ENCODE measurements around the gene CMC1.

DNA sequence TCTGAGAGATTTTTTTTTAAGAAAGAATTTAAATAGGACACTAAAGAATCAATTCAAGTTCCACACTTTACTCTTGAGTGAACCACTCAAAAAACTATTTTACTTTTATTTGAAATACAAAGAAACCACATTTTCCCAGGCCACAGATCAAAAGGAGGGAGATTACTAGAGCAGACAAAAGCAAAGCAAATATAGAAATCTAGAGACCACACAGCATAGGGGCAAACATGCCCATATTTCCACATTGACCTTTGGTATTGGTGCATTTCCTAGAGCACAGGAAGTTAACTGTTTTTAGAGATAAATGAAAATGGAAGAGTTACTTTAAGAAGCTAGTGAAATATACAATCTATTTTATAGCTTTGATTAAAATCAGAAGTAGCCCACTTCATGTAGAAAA is 79.6 kb downstream of the CMC1 start:
- TF ChIP-seq, protein P1, sequence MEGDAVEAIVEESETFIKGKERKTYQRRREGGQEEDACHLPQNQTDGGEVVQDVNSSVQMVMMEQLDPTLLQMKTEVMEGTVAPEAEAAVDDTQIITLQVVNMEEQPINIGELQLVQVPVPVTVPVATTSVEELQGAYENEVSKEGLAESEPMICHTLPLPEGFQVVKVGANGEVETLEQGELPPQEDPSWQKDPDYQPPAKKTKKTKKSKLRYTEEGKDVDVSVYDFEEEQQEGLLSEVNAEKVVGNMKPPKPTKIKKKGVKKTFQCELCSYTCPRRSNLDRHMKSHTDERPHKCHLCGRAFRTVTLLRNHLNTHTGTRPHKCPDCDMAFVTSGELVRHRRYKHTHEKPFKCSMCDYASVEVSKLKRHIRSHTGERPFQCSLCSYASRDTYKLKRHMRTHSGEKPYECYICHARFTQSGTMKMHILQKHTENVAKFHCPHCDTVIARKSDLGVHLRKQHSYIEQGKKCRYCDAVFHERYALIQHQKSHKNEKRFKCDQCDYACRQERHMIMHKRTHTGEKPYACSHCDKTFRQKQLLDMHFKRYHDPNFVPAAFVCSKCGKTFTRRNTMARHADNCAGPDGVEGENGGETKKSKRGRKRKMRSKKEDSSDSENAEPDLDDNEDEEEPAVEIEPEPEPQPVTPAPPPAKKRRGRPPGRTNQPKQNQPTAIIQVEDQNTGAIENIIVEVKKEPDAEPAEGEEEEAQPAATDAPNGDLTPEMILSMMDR (conservative IDR thresholded peaks at IDR 0.05), result no peak
- no peak for TF ChIP-seq ZFX (IDR thresholded peaks at IDR 0.05)
